Dermis blood vessel endothelial cell (primary cell): ENCODE measurements around the gene AOX1. TPM values are rescaled to one million over a fixed set of nuclear protein-coding genes. Genes with fewer than 3 reads are reported as not detected.
"Not testable (repeated sequence)": the region's sequence is repeated elsewhere in the genome, so short reads cannot be mapped to it uniquely, and the experiment has no call there.

Source experiments
- DNase-seq: peaks from one replicate; pipeline ENCODE4 v3.0.0; 2010
- total RNA-seq: library from RNA; depleted of rRNA; stranded (reverse); fragments of >200 nt; gene quantifications from 2 replicates; pipeline ENCODE4 v1.2.3, GENCODE V29; 2014

AOX1 gene
- total RNA-seq, 1 donor from 2014 or later: 2.6 TPM

GRCh38 chr2:200631287-200631686 is 45.5 kb downstream of the AOX1 start:
- DNase-seq: no peak

- DNase-seq: no peak
Measured at GRCh38 chr2:200634231-200634964, 48.6 kb downstream of the AOX1 start.

- DNase-seq: no peak
Measured at GRCh38 chr2:200635251-200635650, 49.4 kb downstream of the AOX1 start.

- DNase-seq: no peak
Measured at GRCh38 chr2:200637901-200638300, 52.1 kb downstream of the AOX1 start.

- DNase-seq: no peak
Measured at GRCh38 chr2:200640176-200640575, 54.4 kb downstream of the AOX1 start.

- DNase-seq: no peak
Measured at GRCh38 chr2:200640901-200641300, 55.1 kb downstream of the AOX1 start.

GRCh38 chr2:200648518-200649281 is 62.9 kb downstream of the AOX1 start:
- DNase-seq: not testable (repeated sequence)

- no peak for DNase-seq
Measured at GRCh38 chr2:200649724-200650123, 63.9 kb downstream of the AOX1 start.

GRCh38 chr2:200650195-200650594 is 64.4 kb downstream of the AOX1 start:
- no peak for DNase-seq

GRCh38 chr2:200652158-200652557 is 66.3 kb downstream of the AOX1 start:
- DNase-seq: no peak

- DNase-seq: no peak
Measured at GRCh38 chr2:200653021-200653420, 67.2 kb downstream of the AOX1 start.

- DNase-seq: no peak
Measured at GRCh38 chr2:200654823-200655222, 69.0 kb downstream of the AOX1 start.

GRCh38 chr2:200655918-200656580 is 70.2 kb downstream of the AOX1 start:
- no peak for DNase-seq

- DNase-seq: peak; percentile 20
Measured at GRCh38 chr2:200658278-200658864, 72.6 kb downstream of the AOX1 start.

GRCh38 chr2:200659410-200659809 is 73.6 kb downstream of the AOX1 start:
- no peak for DNase-seq

GRCh38 chr2:200661477-200661876 is 75.7 kb downstream of the AOX1 start:
- no peak for DNase-seq

GRCh38 chr2:200662727-200663126 is 76.9 kb downstream of the AOX1 start:
- DNase-seq: peak; percentile 46

GRCh38 chr2:200664770-200665494 is 79.1 kb downstream of the AOX1 start:
- DNase-seq: no peak

GRCh38 chr2:200665626-200666453 is 80.0 kb downstream of the AOX1 start:
- no peak for DNase-seq

- no peak for DNase-seq
Measured at GRCh38 chr2:200667413-200667812, 81.6 kb downstream of the AOX1 start.

- DNase-seq: no peak
Measured at GRCh38 chr2:200668478-200668877, 82.7 kb downstream of the AOX1 start.

- DNase-seq: no peak
Measured at GRCh38 chr2:200669308-200669707, 83.5 kb downstream of the AOX1 start.
